Skeletal muscle satellite cell (primary cell): ENCODE results near the gene PLA2G4C.
"Not testable (repeated sequence)": the region's sequence is repeated elsewhere in the genome, so short reads cannot be mapped to it uniquely, and the experiment has no call there.

Experiments
- H3K27me3 ChIP-seq: 2 replicates; pipeline ENCODE4 v1.7.0; 2013; ENCODE audit warnings: low read length; ENCODE audit not compliant: control insufficient read depth, insufficient read depth
- H3K36me3 ChIP-seq: 2 replicates; pipeline ENCODE4 v1.7.0; 2013; ENCODE audit warnings: mild to moderate bottlenecking, control low read depth, low read length; ENCODE audit not compliant: insufficient read depth
- H3K4me1 ChIP-seq: 2 replicates; pipeline ENCODE4 v1.7.0; 2013; ENCODE audit warnings: low read length; ENCODE audit not compliant: control insufficient read depth, insufficient read depth
- H3K4me2 ChIP-seq: 2 replicates; pipeline ENCODE4 v1.7.0; 2013; ENCODE audit warnings: mild to moderate bottlenecking, low read length
- H3K4me3 ChIP-seq: 2 replicates; pipeline ENCODE4 v1.7.0; 2013; ENCODE audit warnings: low read length
- H3K9ac ChIP-seq: 2 replicates; pipeline ENCODE4 v1.7.0; 2013; ENCODE audit warnings: mild to moderate bottlenecking, low read depth, low read length, moderate library complexity
- H3K9me3 ChIP-seq: replicated peaks from 2 replicates; pipeline ENCODE4 v1.7.0; 2013; ENCODE audit warnings: mild to moderate bottlenecking, control low read depth, low read length

PLA2G4C gene

DNA sequence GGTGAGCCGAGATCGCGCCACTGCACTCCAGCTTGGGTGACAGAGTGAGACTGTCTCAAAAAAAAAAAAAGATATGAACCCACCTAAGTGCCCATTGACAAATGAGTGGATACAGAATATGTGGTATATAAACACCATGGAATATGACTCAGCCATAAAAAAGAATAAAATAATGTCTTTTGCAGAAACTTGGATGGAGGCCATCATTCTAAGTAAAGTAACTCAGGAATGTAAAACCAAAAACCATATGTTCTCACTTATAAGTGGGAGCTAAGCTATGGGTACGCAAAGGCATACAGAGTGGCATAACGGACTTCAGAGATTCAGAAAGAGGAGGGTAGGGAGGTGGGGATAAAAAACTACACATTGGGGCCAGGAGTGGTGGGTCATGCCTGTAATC lies 29.5 kb downstream of the PLA2G4C start:
- H3K4me3 ChIP-seq, result no peak overlapping the region
- H3K4me2 ChIP-seq, result no peak overlapping the region
- H3K27me3 ChIP-seq, result no peaks in the 10 kb centered on the region
- no peak overlapping the region for H3K9ac ChIP-seq
- H3K4me1 ChIP-seq, result no peaks in the 10 kb centered on the region
- H3K36me3 ChIP-seq, result no peaks in the 10 kb centered on the region
- H3K9me3 ChIP-seq, result no peaks in the 10 kb centered on the region

- not testable (repeated sequence) for H3K4me3 ChIP-seq, H3K4me1 ChIP-seq, H3K4me2 ChIP-seq, H3K9me3 ChIP-seq, H3K27me3 ChIP-seq, H3K36me3 ChIP-seq, H3K9ac ChIP-seq
These were observed 40.3 kb downstream of the PLA2G4C start for GRCh38 chr19:48070177-48070769.

- Histone ChIP-seq H3K4me2 (no peak overlapping the region), H3K9me3 (no peaks in the 10 kb centered on the region)
These were observed 41.2 kb downstream of the PLA2G4C start for GRCh38 chr19:48069435-48069834.

DNA sequence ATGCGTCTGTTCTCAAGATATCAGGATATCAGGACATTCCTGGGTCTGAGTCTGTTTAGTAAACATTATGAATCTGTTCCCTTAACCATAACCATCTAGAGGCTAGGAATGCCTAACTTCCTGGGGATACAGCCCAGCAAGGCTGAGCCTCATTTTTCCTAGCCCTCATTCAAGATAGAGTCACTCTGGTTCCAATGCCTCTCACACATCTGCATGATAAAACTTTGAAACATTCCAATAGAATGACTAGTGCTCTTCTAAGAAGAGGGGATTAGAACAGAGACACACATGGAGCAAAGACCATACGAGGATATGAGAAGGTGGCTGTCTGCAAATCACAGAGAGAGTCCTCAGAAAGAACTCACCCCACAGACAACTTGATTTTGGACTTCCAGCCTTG lies 46.1 kb downstream of the PLA2G4C start:
- no peaks in the 10 kb centered on the region for H3K9me3 ChIP-seq
- H3K4me1 ChIP-seq, result no peaks in the 10 kb centered on the region
- no peak overlapping the region for H3K4me2 ChIP-seq
- no peaks in the 10 kb centered on the region for H3K36me3 ChIP-seq
- H3K27me3 ChIP-seq, result no peaks in the 10 kb centered on the region
- H3K4me3 ChIP-seq, result no peak overlapping the region
- H3K9ac ChIP-seq, result no peak overlapping the region

More at GRCh38 chr19:48069435-48069834, 41.2 kb downstream of the PLA2G4C start:
- H3K4me3 ChIP-seq, result no peak overlapping the region
- H3K9ac ChIP-seq, result no peak overlapping the region
- no peaks in the 10 kb centered on the region for H3K4me1 ChIP-seq
- H3K36me3 ChIP-seq, result no peaks in the 10 kb centered on the region
- H3K27me3 ChIP-seq, result no peaks in the 10 kb centered on the region

- no peaks in the 10 kb centered on the region for H3K9me3 ChIP-seq
- H3K9ac ChIP-seq, result no peak overlapping the region
- H3K27me3 ChIP-seq, result no peaks in the 10 kb centered on the region
- H3K36me3 ChIP-seq, result no peaks in the 10 kb centered on the region
- no peak overlapping the region for H3K4me3 ChIP-seq
- H3K4me1 ChIP-seq, result no peaks in the 10 kb centered on the region
- H3K4me2 ChIP-seq, result no peak overlapping the region
These were observed 48.9 kb downstream of the PLA2G4C start for GRCh38 chr19:48061401-48062344.

DNA sequence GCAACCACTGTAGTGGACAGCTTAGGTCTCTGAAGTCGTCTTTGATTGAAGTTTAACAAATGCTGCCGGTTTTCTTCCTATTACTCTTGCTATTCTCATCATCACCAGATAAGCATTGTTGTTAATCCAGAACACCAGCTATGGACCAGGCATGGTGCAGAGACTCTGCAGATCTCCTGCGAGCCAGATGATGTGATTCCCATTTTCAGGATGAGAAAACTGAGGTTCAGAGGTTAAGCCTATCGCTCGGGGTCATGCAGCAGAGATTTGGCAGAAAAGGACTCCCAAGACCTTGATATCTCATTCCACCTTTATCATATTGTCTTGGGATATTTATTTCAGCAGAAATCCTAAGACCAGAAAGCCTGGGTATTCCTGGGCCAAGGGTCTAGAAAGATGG lies 50.2 kb downstream of the PLA2G4C start:
- Histone ChIP-seq H3K4me3 (no peak overlapping the region), H3K9ac (no peak overlapping the region), H3K36me3 (no peaks in the 10 kb centered on the region), H3K9me3 (no peaks in the 10 kb centered on the region), H3K4me2 (no peak overlapping the region), H3K27me3 (no peaks in the 10 kb centered on the region), H3K4me1 (no peaks in the 10 kb centered on the region)

- H3K27me3 ChIP-seq, result no peaks in the 10 kb centered on the region
- no peak overlapping the region for H3K4me2 ChIP-seq
- no peak overlapping the region for H3K4me3 ChIP-seq
- H3K36me3 ChIP-seq, result no peaks in the 10 kb centered on the region
- no peak overlapping the region for H3K9ac ChIP-seq
- no peaks in the 10 kb centered on the region for H3K4me1 ChIP-seq
- H3K9me3 ChIP-seq, result no peaks in the 10 kb centered on the region
These were observed 51.3 kb downstream of the PLA2G4C start for GRCh38 chr19:48059331-48059730.

- no peak overlapping the region for H3K4me2 ChIP-seq
- H3K4me1 ChIP-seq, result no peaks in the 10 kb centered on the region
- H3K27me3 ChIP-seq, result no peaks in the 10 kb centered on the region
- no peaks in the 10 kb centered on the region for H3K36me3 ChIP-seq
- H3K9me3 ChIP-seq, result no peaks in the 10 kb centered on the region
- no peak overlapping the region for H3K9ac ChIP-seq
- no peak overlapping the region for H3K4me3 ChIP-seq
These were observed 56.8 kb downstream of the PLA2G4C start for GRCh38 chr19:48053856-48054255.

- no peak overlapping the region for H3K4me3 ChIP-seq
- H3K36me3 ChIP-seq, result no peaks in the 10 kb centered on the region
- H3K9me3 ChIP-seq, result no peaks in the 10 kb centered on the region
- H3K4me1 ChIP-seq, result no peaks in the 10 kb centered on the region
- H3K4me2 ChIP-seq, result no peak overlapping the region
- no peaks in the 10 kb centered on the region for H3K27me3 ChIP-seq
- H3K9ac ChIP-seq, result no peak overlapping the region
These were observed 57.5 kb downstream of the PLA2G4C start for GRCh38 chr19:48053076-48053475.

- Histone ChIP-seq H3K9me3 (no peaks in the 10 kb centered on the region), H3K4me2 (no peak overlapping the region), H3K36me3 (no peaks in the 10 kb centered on the region), H3K27me3 (no peaks in the 10 kb centered on the region), H3K4me3 (no peak overlapping the region), H3K4me1 (no peaks in the 10 kb centered on the region), H3K9ac (no peak overlapping the region)
These were observed 59.1 kb downstream of the PLA2G4C start for GRCh38 chr19:48051335-48052033.

DNA sequence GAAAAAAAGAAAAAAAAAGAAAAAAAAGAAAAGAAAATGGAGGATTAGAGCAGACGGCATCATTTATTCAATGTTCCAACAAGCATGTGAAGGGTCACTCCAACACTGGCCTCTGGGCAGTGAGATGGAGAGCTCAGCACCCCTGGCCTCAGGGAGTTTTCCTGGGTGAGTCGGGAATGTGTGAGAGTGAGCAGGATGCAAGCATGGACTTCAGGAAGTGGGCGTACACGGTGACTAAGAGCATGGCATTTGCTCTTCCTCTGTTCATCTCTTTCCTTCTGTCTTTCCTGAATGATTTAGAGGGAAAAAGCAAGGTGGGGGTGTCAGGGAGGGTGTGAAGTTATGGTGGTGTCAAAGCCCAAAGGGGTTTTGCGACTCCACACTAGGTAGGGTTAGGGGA lies 66.1 kb downstream of the PLA2G4C start:
- Histone ChIP-seq H3K27me3 (peaks cover 4% of the 10 kb centered on the region), H3K4me1 (no peaks in the 10 kb centered on the region), H3K9me3 (no peaks in the 10 kb centered on the region), H3K36me3 (no peaks in the 10 kb centered on the region), H3K4me3 (no peak overlapping the region), H3K4me2 (no peak overlapping the region), H3K9ac (no peak overlapping the region)
